ENCODE data around the gene TESPA1.
"Not testable (repeated sequence)": the region's sequence is repeated elsewhere in the genome, so short reads cannot be mapped to it uniquely, and the experiment has no call there.

Gene TESPA1

GRCh38 chr12:54943292-54943691 is 41.3 kb downstream of the TESPA1 start:
- DNase-seq, result not testable (repeated sequence)

GRCh38 chr12:54941659-54942058 is 42.9 kb downstream of the TESPA1 start:
- DNase-seq, result no peak

GRCh38 chr12:54940727-54941315 is 43.7 kb downstream of the TESPA1 start:
- no peak for DNase-seq

GRCh38 chr12:54937929-54938328 is 46.6 kb downstream of the TESPA1 start:
- DNase-seq, result no peak

GRCh38 chr12:54937376-54937775 is 47.2 kb downstream of the TESPA1 start:
- no peak for DNase-seq

GRCh38 chr12:54936736-54937135 is 47.8 kb downstream of the TESPA1 start:
- DNase-seq, result no peak

- DNase-seq, result peak; percentile 28
These were observed 49.2 kb downstream of the TESPA1 start for GRCh38 chr12:54935235-54935951.

- DNase-seq, result no peak
These were observed 50.1 kb downstream of the TESPA1 start for GRCh38 chr12:54934419-54934818.

GRCh38 chr12:54933376-54933775 is 51.2 kb downstream of the TESPA1 start:
- DNase-seq, result no peak

GRCh38 chr12:54932691-54933090 is 51.9 kb downstream of the TESPA1 start:
- no peak for DNase-seq

- DNase-seq, result no peak
These were observed 52.5 kb downstream of the TESPA1 start for GRCh38 chr12:54932038-54932437.

GRCh38 chr12:54929998-54930397 is 54.6 kb downstream of the TESPA1 start:
- DNase-seq, result no peak

- DNase-seq, result no peak
These were observed 58.3 kb downstream of the TESPA1 start for GRCh38 chr12:54926246-54926645.

- no peak for DNase-seq
These were observed 59.4 kb downstream of the TESPA1 start for GRCh38 chr12:54924972-54925707.

GRCh38 chr12:54917001-54917488 is 67.5 kb downstream of the TESPA1 start:
- no peak for DNase-seq
